Stimulated activated CD8-positive, alpha-beta memory T cell treated with anti-CD3 and anti-CD28 coated beads, Interleukin-7, amount 100 ng/mL, for 1 hour (primary cell): ENCODE measurements around the gene MED27.

ENCODE experiments used
- DNase-seq, 2 donors: peaks; one replicate each; pipeline ENCODE4 v3.0.0-alpha.2; 2020; ENCODE audit warnings: low read depth in 2 of 2

The MED27 gene

DNA sequence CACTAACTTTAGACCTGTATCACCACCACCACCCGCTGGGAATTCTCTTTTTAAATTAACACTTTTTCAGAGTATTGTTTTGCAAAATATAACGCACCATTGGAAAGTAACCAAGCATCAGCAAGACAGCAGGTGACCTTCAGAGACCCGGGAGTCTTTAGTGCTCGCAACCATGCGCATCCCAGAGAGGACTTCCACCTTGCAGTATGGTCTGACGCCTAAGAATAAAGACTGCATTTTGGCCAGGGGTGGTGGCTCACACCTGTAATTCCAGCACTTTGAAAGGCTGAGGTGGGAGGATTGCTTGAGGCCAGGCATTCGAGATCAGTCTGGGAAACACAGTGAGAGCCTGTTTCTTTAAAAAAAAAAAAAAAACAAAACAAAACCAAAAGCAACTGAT lies 113.8 kb downstream of the MED27 start:
- DNase-seq = no peak

DNA sequence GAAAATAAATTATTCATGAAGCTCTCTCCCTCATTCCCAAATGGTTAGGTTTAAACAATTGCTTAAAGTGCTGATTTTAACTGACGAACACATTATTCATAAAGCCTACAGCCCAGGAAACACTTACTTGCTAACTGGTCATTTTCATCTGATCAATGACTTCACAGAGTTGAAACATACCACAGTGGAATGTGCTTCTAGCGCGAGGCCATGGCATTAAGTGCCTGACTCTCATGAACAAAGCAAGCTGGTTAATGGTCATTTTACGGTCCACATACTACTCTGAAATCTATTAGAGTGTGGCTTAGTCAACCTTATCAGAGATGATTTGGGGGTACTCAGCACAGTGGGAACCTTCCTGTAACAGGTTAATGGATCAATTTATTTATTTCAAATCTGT lies 114.6 kb downstream of the MED27 start:
- no peak for DNase-seq

DNA sequence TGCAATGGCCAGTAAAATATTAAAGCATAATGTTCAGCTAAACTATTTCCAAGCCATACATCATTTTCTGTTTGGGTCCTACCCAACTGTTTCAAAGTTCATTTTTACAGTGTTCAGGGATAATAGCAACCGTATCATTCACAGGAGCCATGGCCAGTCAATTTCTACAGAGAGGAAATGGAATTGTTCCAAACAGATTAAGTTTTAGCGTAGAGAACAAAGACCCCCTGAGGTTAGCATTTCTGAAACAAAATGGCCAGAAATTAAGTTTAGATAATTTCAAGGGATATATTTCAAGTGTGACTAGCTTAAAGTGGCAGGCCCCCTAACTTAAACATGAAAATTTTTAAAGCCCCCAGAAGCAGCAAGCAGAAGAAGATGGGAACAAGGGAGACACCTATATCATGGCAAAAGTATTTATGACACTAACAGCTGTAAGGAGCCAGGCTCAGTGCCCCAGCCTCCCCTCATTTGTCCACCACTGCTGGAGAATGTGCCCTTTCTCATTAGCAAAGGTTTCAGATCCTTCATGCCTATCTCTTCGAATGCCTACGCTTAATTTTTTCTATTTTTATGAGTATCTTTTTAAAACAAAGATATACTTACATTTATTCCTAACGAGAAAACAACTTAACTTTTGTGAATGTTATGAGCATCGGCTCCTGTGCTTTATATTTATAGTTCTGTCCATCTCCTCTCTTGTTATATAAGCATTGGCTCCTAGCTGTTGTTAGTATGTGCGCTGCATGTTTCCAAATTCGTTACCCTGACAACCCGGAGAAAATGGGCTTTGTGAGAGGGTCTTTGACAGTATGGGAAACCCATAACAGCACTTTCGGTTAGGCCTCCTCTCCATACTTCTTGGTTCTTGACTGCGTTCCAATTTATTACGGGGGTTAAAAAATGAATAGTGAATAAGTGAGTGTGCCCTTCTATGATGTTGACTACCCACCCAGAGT lies 116.3 kb downstream of the MED27 start:
- no peak for DNase-seq

DNA sequence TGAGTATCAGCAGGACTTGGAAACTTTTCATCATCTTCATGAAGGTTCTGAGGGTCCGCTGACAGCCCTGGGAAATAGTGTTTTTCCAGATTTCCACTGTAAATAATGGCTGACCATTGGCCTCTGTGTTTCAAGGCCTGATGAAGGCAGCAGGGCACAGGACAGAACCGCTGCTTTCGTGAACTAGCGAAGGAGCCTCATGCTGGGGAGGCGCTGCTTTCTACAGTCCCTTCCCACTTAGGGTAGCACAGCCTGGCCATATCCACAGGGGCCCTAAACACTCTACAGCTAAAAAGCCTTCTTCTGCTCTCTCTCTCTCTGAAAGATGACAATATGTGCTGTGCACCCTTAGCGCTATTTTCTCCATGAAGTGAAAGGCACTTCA lies 118.2 kb downstream of the MED27 start:
- DNase-seq = no peak

DNA sequence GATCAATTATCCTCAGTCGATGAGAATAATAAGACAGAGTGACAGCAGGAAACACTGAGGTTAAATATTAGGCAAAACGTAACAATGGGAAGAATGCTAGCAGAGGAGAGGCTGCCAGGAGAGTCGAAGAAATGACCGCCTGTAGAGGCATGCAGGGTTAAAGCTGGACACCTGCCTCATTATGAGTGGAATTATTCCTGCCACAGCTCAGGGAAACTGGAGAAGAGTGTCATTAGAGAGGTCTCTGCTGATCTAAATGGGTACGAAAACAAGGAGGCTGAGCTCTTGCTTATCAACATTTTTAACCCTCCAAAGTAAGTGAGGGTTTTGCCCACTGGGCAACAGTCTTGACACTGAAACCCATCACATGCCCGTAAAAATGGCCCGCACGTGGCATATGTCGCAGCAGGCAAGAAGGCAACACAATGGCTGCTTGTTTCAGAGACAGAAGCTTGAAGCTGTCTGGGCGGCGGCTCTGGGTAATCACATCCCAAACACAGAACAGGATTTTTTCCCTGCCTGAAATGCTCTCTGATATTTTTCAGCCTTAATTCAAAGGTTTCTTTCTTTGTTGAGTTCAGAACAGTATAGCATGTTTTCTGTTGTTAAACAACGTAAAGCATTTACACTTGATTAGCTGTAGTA lies 118.7 kb downstream of the MED27 start:
- no peak for DNase-seq

DNA sequence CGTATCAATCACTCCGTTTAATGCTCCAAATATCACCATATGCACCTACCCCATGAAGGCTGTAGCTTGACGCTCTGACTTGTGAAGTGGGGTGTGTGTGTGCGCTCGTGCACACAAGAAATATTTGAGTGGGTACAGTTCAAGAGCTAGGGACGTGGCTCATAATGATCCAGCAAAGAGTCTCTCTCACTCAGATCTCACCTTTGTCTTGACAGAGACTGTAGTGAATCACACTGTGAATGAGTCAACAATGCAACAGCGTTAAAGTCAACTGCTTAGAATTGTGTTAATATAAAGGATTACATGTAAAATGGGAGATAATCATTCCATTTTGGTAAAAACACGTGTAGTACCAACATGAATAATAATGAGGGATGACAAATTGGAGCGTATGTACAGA lies 119.4 kb downstream of the MED27 start:
- DNase-seq = no peak

DNA sequence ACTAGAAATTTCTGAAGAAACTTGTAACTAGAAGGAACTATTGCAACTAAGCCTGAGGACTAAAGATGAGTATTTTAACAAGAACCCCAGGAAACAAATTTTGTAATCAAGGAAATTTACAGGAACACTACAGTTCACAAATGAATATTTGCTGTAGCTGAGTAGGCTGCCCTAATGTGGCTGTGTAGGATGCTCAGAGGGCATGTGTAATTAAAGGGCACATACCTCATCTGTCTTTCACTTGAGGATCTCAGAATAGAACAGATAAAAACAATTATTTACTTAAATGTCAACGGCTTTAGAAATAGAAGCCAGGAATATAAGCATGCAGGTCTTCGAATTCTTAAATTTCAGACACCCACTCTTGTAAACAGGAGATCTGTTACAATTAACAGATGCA lies 119.8 kb downstream of the MED27 start:
- no peak for DNase-seq

DNA sequence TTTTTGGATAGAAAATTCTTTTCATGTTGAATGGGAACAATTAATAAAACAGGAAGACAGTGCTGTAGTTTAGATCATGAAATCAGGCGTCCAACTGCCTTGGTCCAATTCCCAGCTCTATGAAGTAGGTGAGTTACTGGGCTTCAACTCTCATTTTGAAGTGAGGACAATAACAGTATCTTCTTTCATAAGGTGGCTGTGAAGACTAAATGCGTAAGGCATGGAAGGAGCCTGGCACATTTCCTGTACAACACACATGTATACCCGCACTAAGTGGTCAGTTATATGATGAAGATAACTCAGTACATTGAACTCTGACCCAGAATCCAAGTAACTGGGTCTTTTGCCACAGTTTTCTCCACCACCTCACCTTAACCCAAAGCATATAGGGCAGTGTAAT lies 120.6 kb downstream of the MED27 start:
- DNase-seq = no peak

DNA sequence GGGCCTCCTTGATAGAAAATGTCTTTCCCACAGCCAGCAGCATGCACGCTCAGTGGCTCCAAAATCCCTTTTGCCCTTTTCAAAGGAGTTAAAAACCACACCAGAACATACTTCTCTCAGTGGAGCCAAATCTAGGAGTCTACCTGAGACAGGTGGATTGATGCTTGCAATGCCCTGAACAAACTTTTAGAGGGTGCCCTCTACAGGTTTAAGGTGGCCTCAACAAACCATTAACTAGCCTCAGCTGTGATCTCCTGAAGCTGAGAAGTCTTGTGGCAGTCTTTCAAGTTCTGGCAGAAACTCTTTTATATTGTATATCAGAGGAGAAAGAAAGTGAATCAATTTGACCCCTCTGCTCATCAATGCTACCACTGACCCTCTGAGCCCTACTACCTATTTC lies 125.4 kb downstream of the MED27 start:
- DNase-seq = no peak

DNA sequence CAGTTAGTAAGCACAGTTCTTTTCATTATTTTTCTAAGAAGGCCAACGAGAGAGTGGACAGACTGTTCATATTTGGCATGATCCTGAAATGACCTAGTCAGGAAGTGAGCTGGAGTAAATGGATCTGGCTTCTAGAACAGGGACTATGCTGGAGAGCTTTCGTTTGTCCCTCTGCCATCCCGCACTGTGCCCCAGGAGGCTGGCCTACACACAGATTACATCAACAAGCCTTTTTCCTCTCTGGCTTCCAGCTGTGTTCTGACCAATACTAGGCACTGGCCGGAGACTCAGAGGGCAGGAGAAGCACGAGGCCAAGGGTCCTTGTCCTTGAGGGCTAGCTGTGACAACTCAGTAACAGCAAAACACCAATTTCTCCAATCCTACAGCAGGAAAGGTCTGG lies 127.8 kb downstream of the MED27 start:
- DNase-seq = no peak

DNA sequence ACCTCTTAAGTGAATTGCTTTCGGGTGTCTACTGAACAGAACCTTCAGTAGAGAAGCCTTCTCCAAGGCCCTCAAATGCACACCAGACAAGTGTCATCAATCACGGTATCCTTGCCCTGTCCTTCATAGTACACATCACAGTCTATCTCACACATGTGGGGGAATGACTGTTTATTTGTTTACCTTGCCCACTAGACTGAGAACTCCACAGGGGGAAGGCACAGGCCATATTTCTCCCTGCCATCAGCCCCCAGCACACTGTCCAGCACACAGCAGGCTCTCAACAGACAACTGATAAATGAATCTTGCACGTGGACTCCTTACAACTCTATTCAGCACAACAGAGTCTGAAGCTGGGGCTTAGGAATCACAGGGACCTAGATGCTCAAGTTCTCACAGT lies 128.5 kb downstream of the MED27 start:
- DNase-seq = no peak

DNA sequence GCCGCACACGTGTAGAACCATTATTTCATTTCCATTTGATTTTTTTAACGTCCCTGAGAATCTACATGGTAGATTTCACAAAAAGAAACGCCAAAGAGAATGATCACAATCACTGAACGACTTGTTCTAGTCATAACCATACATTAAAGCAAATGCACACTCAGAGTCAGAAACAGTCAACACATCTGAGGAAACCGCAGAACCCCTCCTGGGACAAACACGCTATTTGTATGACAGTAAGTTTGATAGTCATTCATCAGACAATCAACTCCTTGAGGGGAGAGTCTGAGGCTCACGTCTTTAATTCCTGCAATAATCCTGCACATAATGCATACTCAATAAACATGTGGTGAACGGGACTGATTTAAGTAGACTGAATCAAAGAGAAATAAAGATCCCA lies 129.2 kb downstream of the MED27 start:
- DNase-seq = no peak

DNA sequence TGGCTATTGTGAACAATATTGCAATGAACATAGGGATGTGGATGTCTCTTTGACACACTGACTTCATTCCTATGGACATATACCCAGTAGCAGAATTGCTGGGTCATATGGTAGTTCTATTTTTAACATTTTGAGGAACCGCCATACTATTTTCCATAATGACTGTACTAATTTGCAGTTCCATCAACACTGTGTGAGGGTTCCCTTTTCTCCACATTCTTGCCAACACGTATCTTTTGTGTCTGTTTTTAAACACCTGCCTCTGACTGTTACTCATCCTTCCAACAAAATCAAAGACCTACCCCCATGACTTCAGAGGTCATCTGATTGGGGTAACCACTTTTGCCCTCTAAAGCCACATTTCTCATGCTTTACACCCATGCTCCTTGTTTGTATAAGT lies 133.5 kb downstream of the MED27 start:
- no peak for DNase-seq

DNA sequence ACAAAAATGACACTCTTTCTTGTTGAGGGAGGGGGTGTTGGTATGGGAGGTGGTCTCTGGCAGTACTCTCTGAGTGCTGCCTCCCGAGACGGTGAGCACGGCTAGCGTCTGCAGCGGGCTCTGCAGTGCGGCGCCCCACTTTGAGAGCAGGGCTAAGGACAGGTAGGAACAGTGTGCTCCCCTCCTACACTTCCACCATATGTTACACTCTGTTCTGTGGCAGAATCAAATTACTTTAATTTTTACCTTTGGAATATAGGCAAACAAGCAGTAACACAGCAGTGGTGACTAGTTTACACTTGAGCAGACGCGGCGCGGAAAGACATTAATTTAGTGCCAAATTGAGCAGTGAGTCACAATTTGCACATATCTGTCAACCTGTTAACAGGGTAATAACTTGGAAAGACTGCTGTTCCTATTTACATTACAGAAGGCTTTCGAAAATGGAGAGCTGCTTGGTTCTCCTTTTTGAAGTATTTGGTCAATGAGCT lies 136.3 kb downstream of the MED27 start:
- no peak for DNase-seq

DNA sequence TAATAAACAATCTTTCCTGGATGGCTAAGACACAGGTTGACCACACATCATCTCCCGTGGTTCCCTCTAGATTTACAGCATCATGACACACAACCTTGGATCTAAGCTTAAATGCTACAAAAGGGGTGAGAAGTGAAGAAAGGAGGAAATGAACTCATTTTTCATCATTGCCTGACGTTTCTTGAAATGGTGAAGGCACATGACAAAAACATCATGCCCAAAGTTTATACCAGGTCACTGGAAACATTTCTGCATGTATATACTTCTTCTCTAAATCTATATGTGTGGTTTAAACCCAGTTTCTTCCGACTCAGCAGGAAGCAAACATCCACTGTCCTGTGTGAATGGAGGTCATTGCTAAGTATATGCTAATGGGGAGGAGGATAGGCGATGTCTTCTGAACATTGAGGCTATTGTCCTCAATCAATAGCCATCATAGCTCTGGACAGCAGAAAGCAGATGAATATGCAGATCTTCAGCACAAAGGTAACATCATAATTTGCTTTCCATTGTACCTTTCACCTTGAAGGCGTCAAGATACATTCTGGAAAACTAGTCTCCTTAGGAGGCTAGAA lies 137.4 kb downstream of the MED27 start:
- DNase-seq = no peak

DNA sequence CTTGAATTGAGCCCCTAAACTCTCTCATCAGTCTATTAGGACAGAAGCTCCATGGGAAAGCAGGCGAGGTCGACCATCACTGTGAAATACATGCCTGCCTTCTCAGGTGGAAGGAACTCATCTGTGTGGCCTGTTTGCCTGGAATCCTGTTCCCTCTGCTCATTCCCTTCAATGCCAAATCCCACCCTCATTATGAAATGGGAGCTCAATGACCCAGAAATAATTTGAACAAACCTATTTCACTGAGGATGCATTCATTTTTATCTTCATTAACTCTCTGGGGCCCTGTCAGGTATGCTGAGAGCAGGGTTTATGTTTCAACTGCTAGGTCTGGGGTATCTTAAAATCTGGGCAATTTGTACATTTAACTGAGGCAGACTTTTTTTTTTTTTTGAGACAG lies 142.2 kb downstream of the MED27 start:
- no peak for DNase-seq

DNA sequence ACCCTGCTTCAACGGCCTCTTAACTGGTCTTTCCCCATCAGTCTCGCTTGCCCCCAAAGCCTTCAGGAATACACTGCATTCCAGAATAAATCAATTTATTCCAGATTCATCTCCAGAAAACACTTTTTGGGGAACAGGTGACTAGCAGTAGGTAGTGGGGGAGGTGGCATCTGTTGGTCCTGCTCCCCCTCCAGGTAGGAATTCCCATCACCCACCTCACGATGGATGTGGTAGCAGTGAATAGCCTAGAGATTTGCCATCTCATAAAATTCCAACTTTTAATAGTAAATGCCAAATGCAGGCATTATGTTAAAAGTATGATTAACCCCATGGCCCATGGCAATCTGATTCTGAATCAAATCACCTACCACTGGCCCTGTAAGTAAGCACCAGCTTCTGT lies 142.7 kb downstream of the MED27 start:
- no peak for DNase-seq

DNA sequence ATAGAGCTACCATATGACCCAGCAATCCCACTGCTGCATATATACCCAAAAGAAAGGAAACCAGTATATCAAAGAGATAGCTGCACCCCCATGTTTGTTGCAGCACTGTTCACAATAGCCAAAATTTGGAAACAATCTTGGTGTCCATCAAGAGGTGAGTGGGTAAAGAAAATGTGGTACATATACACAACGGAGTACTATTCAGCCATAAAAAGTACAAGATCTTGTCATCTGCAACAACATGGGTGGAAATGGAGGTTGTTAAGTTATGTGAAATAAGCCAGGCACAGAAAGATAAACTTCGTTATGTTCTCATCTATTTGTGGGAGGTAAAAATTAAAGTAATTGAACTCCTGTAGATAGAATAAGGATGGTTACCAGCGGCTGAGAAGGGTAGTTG lies 145.0 kb downstream of the MED27 start:
- DNase-seq = no peak

DNA sequence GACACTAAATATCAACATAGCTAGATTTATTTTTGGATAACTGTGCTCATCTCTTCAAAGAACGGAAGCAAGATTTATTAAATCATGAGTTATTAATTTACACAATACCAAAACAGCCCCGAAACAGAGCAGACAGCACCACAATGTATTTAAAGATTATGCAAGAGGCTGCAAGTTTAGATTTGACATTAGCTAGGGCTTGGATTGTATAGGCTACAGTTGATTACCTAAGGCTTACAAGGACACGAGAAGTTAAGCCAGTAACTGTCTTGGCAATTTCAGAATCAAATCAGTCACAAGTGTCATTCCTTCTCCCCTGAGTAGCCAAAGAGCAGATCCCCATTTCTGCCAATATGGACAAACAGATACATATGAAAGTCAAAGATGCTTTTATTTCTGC lies 152.6 kb downstream of the MED27 start:
- no peak for DNase-seq

DNA sequence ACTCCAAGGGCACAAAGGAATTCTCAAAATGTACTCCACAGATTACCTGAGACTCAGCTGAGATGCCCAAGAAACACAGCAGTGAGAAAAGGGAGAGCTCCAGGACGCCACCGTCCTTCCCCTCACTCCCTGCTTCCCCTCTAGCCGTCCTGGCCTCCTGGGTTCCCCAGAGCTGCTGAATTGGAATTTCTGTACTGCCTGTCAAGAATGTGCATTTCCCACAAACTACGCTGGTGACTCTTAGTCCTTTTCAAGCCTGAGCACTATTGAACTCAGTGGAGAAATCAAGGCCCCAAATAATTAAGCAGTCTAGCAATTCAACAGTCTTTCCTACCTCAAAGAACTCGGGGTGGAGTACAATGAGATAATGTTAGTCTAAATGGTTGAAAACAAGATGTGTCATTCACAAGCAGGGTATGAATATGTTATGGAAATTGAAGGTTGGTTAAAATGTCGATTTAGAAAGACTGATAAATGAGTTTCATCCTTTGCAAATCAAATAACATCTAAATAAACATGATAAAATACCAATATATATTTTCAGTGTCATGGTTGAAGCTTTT lies 153.2 kb downstream of the MED27 start:
- DNase-seq = no peak

DNA sequence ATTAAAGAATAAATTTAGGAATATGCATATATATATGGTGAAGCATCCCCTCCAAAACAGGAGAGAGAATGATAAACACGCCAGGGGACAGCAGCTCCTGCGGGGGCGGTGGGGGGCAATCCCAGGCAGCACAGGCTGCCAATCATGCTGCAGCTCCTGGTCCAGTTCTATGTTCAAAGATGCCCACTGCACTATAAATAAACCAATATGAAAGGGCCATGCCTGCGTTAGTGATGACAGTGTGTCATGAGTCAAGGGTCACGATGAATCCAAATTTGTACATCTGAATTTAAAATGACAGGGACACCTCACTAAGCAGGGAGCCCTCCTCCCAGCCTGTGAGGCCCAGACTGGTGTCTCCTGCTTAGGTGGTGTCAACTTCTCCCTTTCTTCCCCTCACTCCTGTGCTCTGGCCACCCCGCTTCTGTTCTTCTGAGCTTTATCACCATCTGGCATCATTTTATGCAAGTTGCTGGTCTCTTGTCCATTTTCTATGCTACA lies 153.9 kb downstream of the MED27 start:
- no peak for DNase-seq

DNA sequence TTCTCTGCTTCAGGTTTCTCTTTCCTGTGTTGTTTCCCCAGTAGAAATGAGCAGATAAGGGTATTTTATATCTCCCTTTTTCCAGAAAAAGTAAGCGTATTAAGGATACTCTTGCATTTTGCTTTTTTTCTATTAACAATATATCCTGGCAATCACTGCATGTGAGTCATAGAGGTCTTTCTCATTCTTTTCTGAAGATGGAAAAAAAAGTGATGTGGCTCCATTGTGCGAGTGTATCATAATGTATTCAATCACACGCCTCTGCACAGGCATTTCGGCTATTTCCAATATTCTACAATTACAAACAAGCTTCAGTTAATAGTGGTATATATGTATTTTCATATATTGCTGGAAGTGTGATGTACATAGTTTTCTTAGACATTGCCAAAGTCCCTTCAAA lies 155.9 kb downstream of the MED27 start:
- no peak for DNase-seq
